HAP-1 (cell line): ENCODE data around the gene PAEP.
"Not testable (repeated sequence)": the region's sequence is repeated elsewhere in the genome, so short reads cannot be mapped to it uniquely, and the experiment has no call there.

Experiments used
- DNase-seq, 2 experiments: peaks; one replicate each; pipeline ENCODE4 v3.0.0-alpha.2; 2016 to 2020; ENCODE audit warnings: low spot score in 2 of 2
- H3K27me3 ChIP-seq: fragments of 250-450 bp; sonication (Bioruptor Pico); 2 replicates; pipeline ENCODE4 v1.5.1; 2020; ENCODE audit warnings: low read depth, mild to moderate bottlenecking, moderate library complexity
- H3K36me3 ChIP-seq: fragments of 250-450 bp; sonication (Bioruptor Pico); replicated peaks from 2 replicates; pipeline ENCODE4 v1.5.1; 2020; ENCODE audit warnings: mild to moderate bottlenecking
- H3K4me1 ChIP-seq: fragments of 250-450 bp; sonication (Bioruptor Pico); 2 replicates; pipeline ENCODE4 v1.5.1; 2020; ENCODE audit warnings: mild to moderate bottlenecking
- H3K4me3 ChIP-seq: fragments of 250-450 bp; sonication (Bioruptor Pico); 2 replicates; pipeline ENCODE4 v1.5.1; 2020; ENCODE audit warnings: mild to moderate bottlenecking, moderate library complexity
- H3K9me3 ChIP-seq: fragments of 250-450 bp; sonication (Bioruptor Pico); 2 replicates; pipeline ENCODE4 v1.5.1; 2020; ENCODE audit warnings: mild to moderate bottlenecking, moderate library complexity
- in situ Hi-C: fragments of 300-500 bp; cut with MboI; formaldehyde crosslinking; loops from 3 replicates; pipeline ENCODE4 v1.14.3; 2020; ENCODE audit warnings: low sequenced_read_pairs, inconsistent platforms, mixed read lengths

PAEP gene

DNA sequence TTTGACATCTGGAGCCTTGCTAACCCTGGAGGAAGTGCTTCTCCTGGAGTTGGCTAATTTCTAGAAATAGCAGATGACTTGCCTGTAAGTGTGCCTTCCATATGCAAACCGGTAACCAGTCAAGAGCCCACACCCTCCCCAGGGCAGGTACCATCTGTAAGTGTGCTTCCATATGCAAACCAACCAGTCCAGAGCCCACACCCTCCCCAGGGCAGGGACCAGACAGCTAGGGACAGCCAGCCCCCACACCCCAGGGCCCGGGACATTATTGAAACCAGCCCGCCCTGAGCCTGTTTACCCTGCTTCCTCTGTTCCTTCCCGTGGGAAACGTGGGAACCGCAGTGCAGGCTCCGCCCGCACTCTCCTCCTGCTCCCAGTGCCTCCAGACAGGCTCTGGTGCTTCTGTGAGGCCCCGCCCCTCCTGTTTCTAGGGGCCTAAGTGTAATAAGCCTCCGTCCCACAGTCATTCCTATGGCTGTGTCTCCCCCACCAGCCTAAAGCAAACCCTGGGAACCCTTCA, 27.3 kb upstream of the PAEP start:
- H3K4me3 ChIP-seq, H3K4me1 ChIP-seq, H3K36me3 ChIP-seq, DNase-seq, H3K9me3 ChIP-seq, H3K27me3 ChIP-seq, in situ Hi-C loops: not testable (repeated sequence)

- H3K4me3 ChIP-seq, H3K36me3 ChIP-seq, H3K4me1 ChIP-seq, H3K27me3 ChIP-seq, in situ Hi-C loops, H3K9me3 ChIP-seq, DNase-seq: not testable (repeated sequence)
These were observed 26.7 kb upstream of the PAEP start for GRCh38 chr9:135534826-135535225.

DNA sequence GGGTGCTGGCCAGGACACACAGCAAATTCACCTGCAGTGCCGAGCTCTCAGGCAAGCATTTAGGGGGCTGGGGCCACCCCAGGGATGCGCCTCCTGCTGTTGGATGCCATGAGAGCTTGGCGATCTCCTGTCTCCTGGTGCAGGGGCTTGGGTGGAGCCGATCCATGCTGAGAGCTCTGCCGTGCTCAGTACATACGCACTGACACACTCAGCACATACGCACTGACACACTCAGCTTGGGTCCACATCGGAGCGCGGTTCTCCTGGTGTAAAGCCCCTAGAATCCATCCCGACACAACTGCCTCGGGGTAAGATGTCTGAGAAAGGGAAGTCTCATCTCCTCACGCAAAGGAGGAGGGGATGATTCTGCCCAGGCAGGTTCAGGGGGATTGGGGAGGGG, 25.9 kb upstream of the PAEP start:
- H3K4me1 ChIP-seq, H3K4me3 ChIP-seq, H3K27me3 ChIP-seq, H3K9me3 ChIP-seq, H3K36me3 ChIP-seq, DNase-seq, in situ Hi-C loops: not testable (repeated sequence)

DNA sequence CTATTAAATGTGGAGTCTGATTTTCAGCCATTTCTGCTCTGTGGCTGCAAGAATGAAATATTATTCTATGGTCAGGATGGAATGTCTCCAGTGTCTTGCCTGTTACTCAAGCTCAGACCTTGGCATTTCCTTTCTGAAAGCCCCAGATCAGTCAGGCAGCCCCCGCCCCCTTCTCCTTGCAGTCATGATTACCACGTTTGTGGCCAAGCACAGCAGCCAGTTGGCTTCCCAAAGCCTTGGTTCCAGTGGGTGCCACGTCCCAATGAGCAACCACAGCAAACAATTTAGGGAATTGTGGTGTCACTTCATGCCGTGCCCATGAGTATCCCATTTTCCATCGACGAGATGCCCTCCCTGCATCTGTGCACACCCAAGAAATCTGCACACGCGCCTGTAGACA, 25.3 kb upstream of the PAEP start:
- H3K9me3 ChIP-seq = no peaks in the 10 kb centered on the region
- H3K27me3 ChIP-seq = no peaks in the 10 kb centered on the region; the same call in 1 of the 2 replicates
- H3K4me3 ChIP-seq = no peak overlapping the region
- H3K4me1 ChIP-seq = no peaks in the 10 kb centered on the region
- DNase-seq = no peak
- in situ Hi-C loops = no loop called here
- H3K36me3 ChIP-seq = no peaks in the 10 kb centered on the region

DNA sequence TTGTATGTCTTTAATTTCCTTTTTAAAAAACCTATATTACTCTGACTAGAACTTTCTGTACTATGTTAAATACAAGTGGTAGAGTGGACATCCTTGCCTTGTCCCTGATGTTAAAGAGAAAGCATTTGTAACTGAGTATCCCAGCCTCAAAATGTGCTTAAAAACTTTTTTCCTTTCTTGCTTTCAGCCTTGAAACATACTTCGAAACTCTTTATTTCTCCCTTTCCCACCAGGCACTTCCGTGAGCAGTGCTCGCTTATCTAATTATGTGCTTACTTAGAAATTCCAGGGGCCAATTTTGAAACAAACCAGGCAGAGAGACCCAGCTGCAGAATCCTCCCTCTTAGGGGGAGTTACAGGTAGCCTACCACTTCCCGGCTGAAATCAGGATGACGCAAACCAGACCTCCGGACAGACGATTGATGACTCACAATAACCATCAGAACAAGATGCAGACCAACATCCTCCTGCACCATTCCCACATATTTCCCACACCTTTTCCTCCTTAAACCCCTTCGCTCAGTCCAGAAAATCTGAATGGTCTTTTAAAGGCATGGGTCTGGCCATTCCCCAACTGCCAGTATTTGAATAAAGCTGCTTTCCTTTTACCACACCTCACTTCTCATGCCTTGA, 18.2 kb upstream of the PAEP start:
- DNase-seq, H3K36me3 ChIP-seq, in situ Hi-C loops, H3K4me1 ChIP-seq, H3K9me3 ChIP-seq, H3K27me3 ChIP-seq, H3K4me3 ChIP-seq: not testable (repeated sequence)

DNA sequence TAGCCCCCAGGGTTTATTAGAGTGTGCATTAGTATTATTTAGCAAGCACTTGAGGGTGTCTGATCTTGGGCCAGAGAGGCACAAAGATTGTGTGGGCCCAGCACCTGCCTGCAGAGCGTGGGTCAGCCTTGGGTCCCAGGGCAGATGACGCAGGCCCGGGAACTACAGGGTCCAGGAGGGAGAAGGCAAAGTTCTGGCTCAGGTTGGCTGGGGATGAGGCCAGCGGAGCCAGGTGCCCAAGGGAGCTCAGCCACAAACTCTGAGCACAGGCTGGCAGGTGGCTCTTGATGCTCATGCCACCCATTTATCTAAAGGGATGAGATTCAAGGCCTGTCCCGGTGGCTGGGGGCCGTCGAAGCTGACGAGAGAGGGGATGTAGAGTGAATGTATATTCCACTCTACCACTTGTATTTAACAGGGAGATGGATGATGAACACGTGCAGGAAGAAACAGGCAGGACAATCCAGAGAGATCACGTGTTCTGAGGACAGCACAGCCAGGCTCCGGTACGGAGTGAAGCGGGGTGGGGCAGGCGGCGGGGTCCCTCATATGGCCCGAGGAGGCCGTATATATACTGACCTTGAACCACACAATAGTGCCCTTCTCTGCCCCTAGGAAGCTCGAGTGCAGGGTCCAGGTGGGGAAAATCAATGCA, 16.4 kb upstream of the PAEP start:
- Histone ChIP-seq H3K4me1 (no peaks in the 10 kb centered on the region), H3K36me3 (no peaks in the 10 kb centered on the region), H3K27me3 (no peaks in the 10 kb centered on the region), H3K4me3 (no peak overlapping the region), H3K9me3 (no peaks in the 10 kb centered on the region; the same call in 1 of the 2 replicates)
- in situ Hi-C loops = no loop called here
- DNase-seq = no peak

DNA sequence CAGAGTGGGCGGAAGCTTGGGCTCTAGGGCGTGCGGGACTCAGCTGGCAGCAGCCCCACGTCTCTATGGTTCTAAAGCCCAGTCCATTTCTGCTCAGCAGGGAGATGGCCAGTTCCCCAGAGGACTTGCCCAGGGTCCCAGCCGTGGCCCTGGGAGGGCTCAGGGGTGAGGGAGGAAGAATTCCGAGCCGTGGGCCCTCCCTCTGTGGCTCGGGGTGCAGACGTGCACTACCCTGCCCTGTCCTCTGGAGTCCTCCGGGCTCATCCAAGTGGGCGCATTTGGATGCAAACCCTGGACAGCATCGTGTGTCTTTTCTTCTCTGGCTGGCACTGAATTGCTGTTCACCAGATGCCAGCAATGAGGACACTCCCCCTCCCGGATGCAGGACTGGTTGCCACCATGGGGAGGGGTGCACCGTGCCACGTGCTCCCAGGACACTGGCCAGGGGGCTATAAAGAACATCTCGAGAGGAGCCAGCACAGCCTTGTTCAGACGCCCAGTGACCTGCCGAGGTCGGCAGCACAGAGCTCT, 15.8 kb upstream of the PAEP start, which contains the start of gene OBP2A:
Gene OBP2A, plus strand, starts transcription at position 481 of the 531 bp plus-strand sequence. CDS start 55 bp downstream, outside the sequence.
- in situ Hi-C loops, H3K4me3 ChIP-seq, DNase-seq, H3K36me3 ChIP-seq, H3K9me3 ChIP-seq, H3K27me3 ChIP-seq, H3K4me1 ChIP-seq: not testable (repeated sequence)

- H3K36me3 ChIP-seq, in situ Hi-C loops, DNase-seq, H3K4me1 ChIP-seq, H3K27me3 ChIP-seq, H3K9me3 ChIP-seq, H3K4me3 ChIP-seq: not testable (repeated sequence)
These were observed 14.6 kb upstream of the PAEP start for GRCh38 chr9:135546792-135547617.

DNA sequence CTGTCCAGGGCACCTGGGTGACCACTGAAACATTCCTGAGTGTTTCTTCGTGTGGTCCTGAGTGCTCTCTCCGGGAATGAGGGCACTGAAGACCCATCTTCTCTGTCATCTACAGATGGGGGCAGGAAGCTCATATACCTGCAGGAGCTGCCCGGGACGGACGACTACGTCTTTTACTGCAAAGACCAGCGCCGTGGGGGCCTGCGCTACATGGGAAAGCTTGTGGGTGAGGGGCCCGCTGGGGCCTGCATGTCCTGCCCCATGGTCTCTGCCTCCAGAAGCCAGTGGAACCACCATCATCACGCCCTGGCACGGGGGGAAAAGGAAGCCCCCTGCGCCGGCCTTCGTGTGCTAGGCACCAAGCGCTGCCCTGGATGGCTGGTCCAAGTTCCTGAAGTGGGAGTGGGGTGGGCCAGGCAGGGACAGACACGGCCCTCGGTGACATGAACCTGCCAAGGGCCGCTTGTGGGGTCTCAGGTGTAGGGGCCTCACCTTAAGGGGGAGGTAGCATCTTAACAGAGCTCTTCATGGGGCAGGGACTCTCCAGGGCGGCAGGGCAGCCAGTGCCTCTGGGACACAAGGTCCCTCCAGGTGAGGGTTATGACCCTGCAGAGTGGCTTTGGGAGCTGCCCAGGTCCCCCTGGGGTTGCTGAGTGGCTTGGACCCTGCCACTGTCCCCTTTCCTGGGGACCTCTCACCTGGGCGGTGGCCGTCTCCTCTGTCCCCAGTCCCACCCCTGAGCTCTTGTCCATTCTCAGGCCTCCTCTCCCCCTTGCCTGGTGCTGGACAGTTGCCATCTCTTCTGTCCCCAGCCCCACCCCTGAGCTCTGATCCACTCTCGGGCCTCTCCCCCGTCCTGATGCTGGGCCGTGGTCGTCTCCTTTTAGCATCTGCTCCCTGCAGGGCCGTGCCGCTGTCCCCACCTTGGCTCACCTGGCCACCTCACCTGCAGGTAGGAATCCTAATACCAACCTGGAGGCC, 13.5 kb upstream of the PAEP start:
- no peak overlapping the region for H3K4me3 ChIP-seq
- no peaks in the 10 kb centered on the region; the same call in 1 of the 2 replicates for H3K9me3 ChIP-seq
- H3K27me3 ChIP-seq = no peaks in the 10 kb centered on the region
- DNase-seq = no peak
- H3K36me3 ChIP-seq = no peaks in the 10 kb centered on the region
- in situ Hi-C loops = no loop called here
- no peaks in the 10 kb centered on the region for H3K4me1 ChIP-seq

DNA sequence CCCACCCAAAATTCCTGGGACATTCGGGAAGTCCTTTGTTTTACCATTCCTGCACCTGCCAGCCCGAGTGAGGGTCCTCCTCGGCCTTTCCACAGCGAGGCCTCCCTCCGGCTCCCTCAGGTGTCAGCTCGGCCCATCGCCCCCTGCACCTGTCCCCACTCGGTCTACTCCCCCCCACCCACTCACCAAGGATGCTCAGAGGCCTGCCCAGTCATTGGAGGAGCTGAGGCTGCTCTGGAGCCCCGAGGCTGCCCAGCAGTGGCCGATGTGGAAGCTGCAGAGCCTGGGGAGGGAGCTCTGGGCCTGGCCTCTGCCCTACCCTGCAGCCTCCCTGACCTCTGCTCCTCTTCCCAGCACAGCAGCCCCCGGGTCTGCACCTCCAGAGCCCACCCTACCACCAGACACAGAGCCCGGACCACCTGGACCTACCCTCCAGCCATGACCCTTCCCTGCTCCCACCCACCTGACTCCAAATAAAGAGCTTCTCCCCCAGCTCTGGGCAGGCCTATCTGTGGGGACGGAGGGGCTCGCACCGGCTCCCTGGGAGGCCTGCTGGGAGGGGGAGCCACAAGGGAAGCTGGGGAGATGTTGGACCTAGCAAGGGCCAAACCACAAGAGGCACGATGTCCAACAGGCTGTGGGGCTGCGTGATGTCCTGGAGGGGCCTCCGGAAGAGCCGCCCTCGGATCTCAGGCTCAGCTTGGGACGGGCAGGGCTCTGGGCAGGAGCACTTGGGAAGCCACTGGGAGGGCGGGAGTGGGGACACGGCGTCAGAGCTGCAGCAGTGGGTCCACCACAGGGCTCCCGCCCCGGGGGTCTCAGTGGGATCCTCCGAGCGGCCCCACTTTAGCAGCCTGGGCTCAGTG, 11.8 kb upstream of the PAEP start:
- DNase-seq, H3K4me3 ChIP-seq, H3K9me3 ChIP-seq, in situ Hi-C loops, H3K27me3 ChIP-seq, H3K36me3 ChIP-seq, H3K4me1 ChIP-seq: not testable (repeated sequence)

DNA sequence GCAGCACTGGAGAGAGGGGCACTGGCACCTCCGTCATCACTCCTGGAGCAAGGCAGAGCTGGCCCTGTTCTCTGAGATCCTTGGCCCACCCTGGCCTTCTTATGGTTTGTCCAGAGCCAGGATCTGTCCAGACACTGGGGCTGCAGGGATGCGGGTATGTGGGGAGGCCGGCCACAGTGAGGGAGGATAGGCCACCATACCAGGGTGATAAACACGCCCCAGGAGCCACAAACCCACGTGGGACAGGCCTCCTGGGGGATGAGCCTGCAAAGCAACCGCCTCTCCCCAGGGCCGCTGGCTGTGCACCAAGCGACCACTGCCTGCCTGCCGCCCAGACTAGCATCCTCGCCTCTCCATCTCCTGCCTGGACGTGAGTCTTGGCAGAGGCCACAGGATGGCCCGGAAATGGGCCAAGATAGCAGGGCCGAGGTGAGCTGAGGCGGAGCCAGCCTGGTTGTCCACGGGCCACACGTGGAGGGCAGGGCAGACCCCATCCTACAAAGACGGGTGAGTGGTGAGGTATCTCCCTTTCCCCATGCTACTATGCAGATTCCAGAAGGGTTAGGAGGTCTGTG, 11.1 kb upstream of the PAEP start:
- H3K4me3 ChIP-seq = no peak overlapping the region
- DNase-seq = no peak
- in situ Hi-C loops = no loop called here
- no peaks in the 10 kb centered on the region for H3K4me1 ChIP-seq
- no peaks in the 10 kb centered on the region for H3K27me3 ChIP-seq
- no peaks in the 10 kb centered on the region for H3K36me3 ChIP-seq
- H3K9me3 ChIP-seq = no peaks in the 10 kb centered on the region

GRCh38 chr9:135551031-135551430, 10.5 kb upstream of the PAEP start:
- no peak for DNase-seq
- no peak overlapping the region for H3K4me3 ChIP-seq
- H3K4me1 ChIP-seq = no peaks in the 10 kb centered on the region
- H3K36me3 ChIP-seq = no peaks in the 10 kb centered on the region
- H3K9me3 ChIP-seq = no peaks in the 10 kb centered on the region
- in situ Hi-C loops = no loop called here
- no peaks in the 10 kb centered on the region for H3K27me3 ChIP-seq
